WTC11 (cell line): ENCODE data around the gene ROBO1. TPM values are rescaled to one million over a fixed set of nuclear protein-coding genes. Genes with fewer than 3 reads are reported as not detected.

Experiments
- ATAC-seq: fragments of 200-7000 bp; cut with Tn5 transposase; 2 replicates; pipeline ENCODE4 v1.10.0; 2021; ENCODE audit warnings: mild to moderate bottlenecking, moderate library complexity
- CTCF ChIA-PET: fragments of 300-600 bp; sonication (Branson Sonifier 250); formaldehyde crosslinking; loops from one replicate; lab custom pipeline; 2021; ENCODE audit warnings: antibody characterized with exemption; lab: Charles Lee
- POLR2A ChIA-PET: fragments of 350-600 bp; sonication (Branson Sonifier 250); formaldehyde crosslinking; loops from one replicate; lab custom pipeline; 2021; ENCODE audit warnings: antibody characterized with exemption; lab: Charles Lee
- DNase-seq: peaks from one replicate; pipeline ENCODE4 v3.0.0; 2021; ENCODE audit warnings: low spot score
- H3K27ac Mint-ChIP-seq: 2 replicates; pipeline ENCODE4 v1.8.0; 2021; ENCODE audit warnings: mixed read lengths
- H3K27me3 Mint-ChIP-seq: 2 replicates; pipeline ENCODE4 v1.8.0; 2021; ENCODE audit warnings: low read depth, mild to moderate bottlenecking, moderate library complexity, mixed read lengths
- H3K36me3 Mint-ChIP-seq: 2 replicates; pipeline ENCODE4 v1.8.0; 2021; ENCODE audit warnings: mixed read lengths
- H3K4me1 Mint-ChIP-seq: 2 replicates; pipeline ENCODE4 v1.8.0; 2022; ENCODE audit warnings: mixed read lengths
- H3K4me3 Mint-ChIP-seq: 2 replicates; pipeline ENCODE4 v1.8.0; 2021; ENCODE audit warnings: mild to moderate bottlenecking, moderate library complexity, mixed read lengths
- H3K9me3 Mint-ChIP-seq: 2 replicates; pipeline ENCODE4 v1.8.0; 2021; ENCODE audit warnings: mixed read lengths
- CBFB ChIP-seq: sonication (generic); formaldehyde crosslinking; IDR thresholded peaks from 2 replicates; pipeline ENCODE4 v1.8.1; 2022; ENCODE audit warnings: mild to moderate bottlenecking, low read depth, missing genetic modification reagents
- CREB1 ChIP-seq: sonication (generic); formaldehyde crosslinking; IDR thresholded peaks from 2 replicates; pipeline ENCODE4 v1.8.0; 2023; ENCODE audit warnings: mild to moderate bottlenecking, missing genetic modification reagents
- ELF4 ChIP-seq: sonication (generic); formaldehyde crosslinking; IDR thresholded peaks from 2 replicates; pipeline ENCODE4 v1.8.1; 2022; ENCODE audit warnings: low read depth, mild to moderate bottlenecking, moderate library complexity, missing genetic modification reagents
- FOXK1 ChIP-seq: sonication (generic); formaldehyde crosslinking; IDR thresholded peaks from 2 replicates; pipeline ENCODE4 v1.8.0; 2022; ENCODE audit warnings: mild to moderate bottlenecking, moderate library complexity, missing genetic modification reagents
- GABPB1 ChIP-seq: sonication (generic); formaldehyde crosslinking; IDR thresholded peaks from 2 replicates; pipeline ENCODE4 v1.8.1; 2023; ENCODE audit warnings: mild to moderate bottlenecking, missing genetic modification reagents
- GTF2I ChIP-seq: fragments of 250-450 bp; sonication (Bioruptor Pico); conservative IDR thresholded peaks from 2 replicates; pipeline ENCODE4 v1.4.0; 2021; ENCODE audit warnings: mild to moderate bottlenecking
- JAZF1 ChIP-seq: fragments of 250-450 bp; sonication (Bioruptor Pico); IDR thresholded peaks from 2 replicates; pipeline ENCODE4 v1.9.0; 2021; ENCODE audit warnings: moderate library complexity, mild to moderate bottlenecking, inconsistent platforms
- MXD4 ChIP-seq: fragments of 250-450 bp; sonication (Bioruptor Pico); IDR thresholded peaks from 2 replicates; pipeline ENCODE4 v1.8.0; 2021; ENCODE audit warnings: mild to moderate bottlenecking, moderate library complexity, borderline replicate concordance
- NR1H2 ChIP-seq: sonication (generic); formaldehyde crosslinking; IDR thresholded peaks from 2 replicates; pipeline ENCODE4 v1.9.0; 2021; ENCODE audit warnings: mild to moderate bottlenecking, moderate library complexity, missing genetic modification reagents
- RELA ChIP-seq: sonication (generic); formaldehyde crosslinking; IDR thresholded peaks from 2 replicates; pipeline ENCODE4 v1.8.1; 2022; ENCODE audit warnings: missing genetic modification reagents, mild to moderate bottlenecking, borderline replicate concordance
- TCF7 ChIP-seq: sonication (generic); formaldehyde crosslinking; IDR thresholded peaks from 2 replicates; pipeline ENCODE4 v1.8.0; 2022; ENCODE audit warnings: mild to moderate bottlenecking, low read depth, missing genetic modification reagents, moderate library complexity
- ZNF416 ChIP-seq: fragments of 250-450 bp; sonication (Bioruptor Pico); IDR thresholded peaks from 2 replicates; pipeline ENCODE4 v1.9.0; 2021; ENCODE audit warnings: mild to moderate bottlenecking, inconsistent platforms
- total RNA-seq: library from RNA; stranded (reverse); gene quantifications from 3 replicates; pipeline ENCODE4 v1.2.3, GENCODE V29; 2021
- TF ChIP-seq, protein P1 (sequence below): fragments of 250-450 bp; sonication (Bioruptor Pico); IDR thresholded peaks from 2 replicates; pipeline ENCODE4 v2.1.2; 2022; ENCODE audit warnings: mild to moderate bottlenecking, moderate library complexity
- TF ChIP-seq, protein P2 (sequence below): sonication (generic); formaldehyde crosslinking; IDR thresholded peaks from 2 replicates; pipeline ENCODE4 v1.8.1; 2022; ENCODE audit warnings: missing genetic modification reagents, borderline replicate concordance
- TF ChIP-seq, protein P3 (sequence below): sonication (generic); formaldehyde crosslinking; IDR thresholded peaks from 2 replicates; pipeline ENCODE4 v1.8.1; 2022; ENCODE audit warnings: mild to moderate bottlenecking, moderate library complexity, missing genetic modification reagents
- TF ChIP-seq, protein P4 (sequence below): sonication (generic); formaldehyde crosslinking; IDR thresholded peaks from 2 replicates; pipeline ENCODE4 v1.8.1; 2022; ENCODE audit warnings: low read depth, mild to moderate bottlenecking, moderate library complexity, missing genetic modification reagents, borderline replicate concordance
- TF ChIP-seq, protein P5 (sequence below): sonication (generic); formaldehyde crosslinking; IDR thresholded peaks from 2 replicates; pipeline ENCODE4 v1.8.0; 2022; ENCODE audit warnings: missing genetic modification reagents

Gene ROBO1
- total RNA-seq, 1 experiment from 2014 or later = 90.9 TPM

DNA sequence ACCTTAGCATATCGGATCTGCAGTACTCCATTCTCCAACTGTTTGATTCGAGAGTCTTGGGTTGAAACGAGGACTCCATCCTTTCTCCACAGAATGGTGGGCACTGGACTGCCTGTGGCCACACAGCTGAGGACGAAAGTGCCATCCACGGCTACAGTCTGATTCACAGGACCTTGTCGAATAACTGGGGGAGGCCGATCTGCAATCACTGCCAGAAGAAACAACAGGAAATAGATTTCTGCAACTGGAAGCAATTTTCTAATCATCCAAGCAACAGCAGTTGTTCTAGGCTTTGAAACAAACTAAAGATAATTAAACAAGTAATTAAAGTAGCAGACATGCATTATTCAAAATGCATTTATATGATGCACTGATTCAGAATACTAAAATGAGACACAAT is 1097.7 kb downstream of the ROBO1 start:
- peaks cover 16% of the 10 kb centered on the region; the same call in 1 of the 2 replicates for H3K36me3 Mint-ChIP-seq
- no peaks in the 10 kb centered on the region for H3K27me3 Mint-ChIP-seq
- TF ChIP-seq RELA (CRISPR knock-in tag) (no peak), GTF2I (CRISPR knock-in tag) (no peak), CBFB (CRISPR knock-in tag) (no peak), JAZF1 (CRISPR knock-in tag) (no peak), FOXK1 (no peak), ZNF416 (CRISPR knock-in tag) (no peak), CREB1 (CRISPR knock-in tag) (no peak), TCF7 (no peak)
- TF ChIP-seq, protein P1, sequence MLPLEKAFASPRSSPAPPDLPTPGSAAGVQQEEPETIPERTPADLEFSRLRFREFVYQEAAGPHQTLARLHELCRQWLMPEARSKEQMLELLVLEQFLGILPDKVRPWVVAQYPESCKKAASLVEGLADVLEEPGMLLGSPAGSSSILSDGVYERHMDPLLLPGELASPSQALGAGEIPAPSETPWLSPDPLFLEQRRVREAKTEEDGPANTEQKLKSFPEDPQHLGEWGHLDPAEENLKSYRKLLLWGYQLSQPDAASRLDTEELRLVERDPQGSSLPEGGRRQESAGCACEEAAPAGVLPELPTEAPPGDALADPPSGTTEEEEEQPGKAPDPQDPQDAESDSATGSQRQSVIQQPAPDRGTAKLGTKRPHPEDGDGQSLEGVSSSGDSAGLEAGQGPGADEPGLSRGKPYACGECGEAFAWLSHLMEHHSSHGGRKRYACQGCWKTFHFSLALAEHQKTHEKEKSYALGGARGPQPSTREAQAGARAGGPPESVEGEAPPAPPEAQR (CRISPR knock-in tag) = no peak
- TF ChIP-seq, protein P2, sequence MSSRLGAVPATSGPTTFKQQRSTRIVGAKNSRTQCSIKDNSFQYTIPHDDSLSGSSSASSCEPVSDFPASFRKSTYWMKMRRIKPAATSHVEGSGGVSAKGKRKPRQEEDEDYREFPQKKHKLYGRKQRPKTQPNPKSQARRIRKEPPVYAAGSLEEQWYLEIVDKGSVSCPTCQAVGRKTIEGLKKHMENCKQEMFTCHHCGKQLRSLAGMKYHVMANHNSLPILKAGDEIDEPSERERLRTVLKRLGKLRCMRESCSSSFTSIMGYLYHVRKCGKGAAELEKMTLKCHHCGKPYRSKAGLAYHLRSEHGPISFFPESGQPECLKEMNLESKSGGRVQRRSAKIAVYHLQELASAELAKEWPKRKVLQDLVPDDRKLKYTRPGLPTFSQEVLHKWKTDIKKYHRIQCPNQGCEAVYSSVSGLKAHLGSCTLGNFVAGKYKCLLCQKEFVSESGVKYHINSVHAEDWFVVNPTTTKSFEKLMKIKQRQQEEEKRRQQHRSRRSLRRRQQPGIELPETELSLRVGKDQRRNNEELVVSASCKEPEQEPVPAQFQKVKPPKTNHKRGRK (CRISPR knock-in tag) = no peak
- H3K27ac Mint-ChIP-seq = peak overlapping the region; percentile 8; the same call in 1 of the 2 replicates
- POLR2A ChIA-PET = no interaction called here
- peaks cover 26% of the 10 kb centered on the region for H3K4me1 Mint-ChIP-seq
- H3K4me3 Mint-ChIP-seq = no peak overlapping the region
- CTCF ChIA-PET = no interaction called here
- H3K9me3 Mint-ChIP-seq = no peaks in the 10 kb centered on the region
- no peak for ATAC-seq
- no peak for DNase-seq

DNA sequence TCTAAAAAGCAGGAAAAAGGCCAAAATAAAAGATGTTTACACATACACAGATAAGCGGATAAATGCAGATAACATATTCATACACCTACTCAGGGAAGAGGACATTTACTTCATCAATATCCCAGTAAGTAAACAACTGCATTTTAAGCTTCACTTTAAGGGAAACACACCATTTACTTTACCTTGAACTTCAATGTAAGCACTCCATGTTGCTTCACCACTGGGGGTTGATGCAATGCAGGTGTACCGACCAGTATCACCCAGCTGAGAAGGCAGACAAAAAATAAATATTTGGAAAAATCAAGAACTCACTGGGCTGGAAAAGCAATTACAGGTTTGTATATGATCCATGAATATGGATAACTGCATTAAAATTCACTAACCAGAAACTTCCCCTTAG is 1099.5 kb downstream of the ROBO1 start:
- Mint-ChIP-seq H3K36me3 (peaks cover 16% of the 10 kb centered on the region; the same call in 1 of the 2 replicates), H3K4me3 (no peak overlapping the region), H3K27ac (no peak overlapping the region), H3K9me3 (no peaks in the 10 kb centered on the region), H3K27me3 (no peaks in the 10 kb centered on the region), H3K4me1 (peaks cover 21% of the 10 kb centered on the region)
- CTCF ChIA-PET = no interaction called here
- TF ChIP-seq ELF4 (CRISPR knock-in tag) (no peak), GABPB1 (CRISPR knock-in tag) (peak; percentile 89), NR1H2 (CRISPR knock-in tag) (no peak), MXD4 (no peak)
- TF ChIP-seq, protein P3, sequence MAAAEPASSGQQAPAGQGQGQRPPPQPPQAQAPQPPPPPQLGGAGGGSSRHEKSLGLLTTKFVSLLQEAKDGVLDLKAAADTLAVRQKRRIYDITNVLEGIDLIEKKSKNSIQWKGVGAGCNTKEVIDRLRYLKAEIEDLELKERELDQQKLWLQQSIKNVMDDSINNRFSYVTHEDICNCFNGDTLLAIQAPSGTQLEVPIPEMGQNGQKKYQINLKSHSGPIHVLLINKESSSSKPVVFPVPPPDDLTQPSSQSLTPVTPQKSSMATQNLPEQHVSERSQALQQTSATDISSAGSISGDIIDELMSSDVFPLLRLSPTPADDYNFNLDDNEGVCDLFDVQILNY (CRISPR knock-in tag) = no peak
- TF ChIP-seq, protein P4, sequence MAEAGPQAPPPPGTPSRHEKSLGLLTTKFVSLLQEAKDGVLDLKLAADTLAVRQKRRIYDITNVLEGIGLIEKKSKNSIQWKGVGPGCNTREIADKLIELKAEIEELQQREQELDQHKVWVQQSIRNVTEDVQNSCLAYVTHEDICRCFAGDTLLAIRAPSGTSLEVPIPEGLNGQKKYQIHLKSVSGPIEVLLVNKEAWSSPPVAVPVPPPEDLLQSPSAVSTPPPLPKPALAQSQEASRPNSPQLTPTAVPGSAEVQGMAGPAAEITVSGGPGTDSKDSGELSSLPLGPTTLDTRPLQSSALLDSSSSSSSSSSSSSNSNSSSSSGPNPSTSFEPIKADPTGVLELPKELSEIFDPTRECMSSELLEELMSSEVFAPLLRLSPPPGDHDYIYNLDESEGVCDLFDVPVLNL (CRISPR knock-in tag) = no peak
- TF ChIP-seq, protein P5, sequence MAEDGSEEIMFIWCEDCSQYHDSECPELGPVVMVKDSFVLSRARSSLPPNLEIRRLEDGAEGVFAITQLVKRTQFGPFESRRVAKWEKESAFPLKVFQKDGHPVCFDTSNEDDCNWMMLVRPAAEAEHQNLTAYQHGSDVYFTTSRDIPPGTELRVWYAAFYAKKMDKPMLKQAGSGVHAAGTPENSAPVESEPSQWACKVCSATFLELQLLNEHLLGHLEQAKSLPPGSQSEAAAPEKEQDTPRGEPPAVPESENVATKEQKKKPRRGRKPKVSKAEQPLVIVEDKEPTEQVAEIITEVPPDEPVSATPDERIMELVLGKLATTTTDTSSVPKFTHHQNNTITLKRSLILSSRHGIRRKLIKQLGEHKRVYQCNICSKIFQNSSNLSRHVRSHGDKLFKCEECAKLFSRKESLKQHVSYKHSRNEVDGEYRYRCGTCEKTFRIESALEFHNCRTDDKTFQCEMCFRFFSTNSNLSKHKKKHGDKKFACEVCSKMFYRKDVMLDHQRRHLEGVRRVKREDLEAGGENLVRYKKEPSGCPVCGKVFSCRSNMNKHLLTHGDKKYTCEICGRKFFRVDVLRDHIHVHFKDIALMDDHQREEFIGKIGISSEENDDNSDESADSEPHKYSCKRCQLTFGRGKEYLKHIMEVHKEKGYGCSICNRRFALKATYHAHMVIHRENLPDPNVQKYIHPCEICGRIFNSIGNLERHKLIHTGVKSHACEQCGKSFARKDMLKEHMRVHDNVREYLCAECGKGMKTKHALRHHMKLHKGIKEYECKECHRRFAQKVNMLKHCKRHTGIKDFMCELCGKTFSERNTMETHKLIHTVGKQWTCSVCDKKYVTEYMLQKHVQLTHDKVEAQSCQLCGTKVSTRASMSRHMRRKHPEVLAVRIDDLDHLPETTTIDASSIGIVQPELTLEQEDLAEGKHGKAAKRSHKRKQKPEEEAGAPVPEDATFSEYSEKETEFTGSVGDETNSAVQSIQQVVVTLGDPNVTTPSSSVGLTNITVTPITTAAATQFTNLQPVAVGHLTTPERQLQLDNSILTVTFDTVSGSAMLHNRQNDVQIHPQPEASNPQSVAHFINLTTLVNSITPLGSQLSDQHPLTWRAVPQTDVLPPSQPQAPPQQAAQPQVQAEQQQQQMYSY (CRISPR knock-in tag) = no peak
- ATAC-seq (no peak), DNase-seq (no peak)
- POLR2A ChIA-PET = no interaction called here
